ENCODE data around the gene BTBD10.

The BTBD10 gene

DNA sequence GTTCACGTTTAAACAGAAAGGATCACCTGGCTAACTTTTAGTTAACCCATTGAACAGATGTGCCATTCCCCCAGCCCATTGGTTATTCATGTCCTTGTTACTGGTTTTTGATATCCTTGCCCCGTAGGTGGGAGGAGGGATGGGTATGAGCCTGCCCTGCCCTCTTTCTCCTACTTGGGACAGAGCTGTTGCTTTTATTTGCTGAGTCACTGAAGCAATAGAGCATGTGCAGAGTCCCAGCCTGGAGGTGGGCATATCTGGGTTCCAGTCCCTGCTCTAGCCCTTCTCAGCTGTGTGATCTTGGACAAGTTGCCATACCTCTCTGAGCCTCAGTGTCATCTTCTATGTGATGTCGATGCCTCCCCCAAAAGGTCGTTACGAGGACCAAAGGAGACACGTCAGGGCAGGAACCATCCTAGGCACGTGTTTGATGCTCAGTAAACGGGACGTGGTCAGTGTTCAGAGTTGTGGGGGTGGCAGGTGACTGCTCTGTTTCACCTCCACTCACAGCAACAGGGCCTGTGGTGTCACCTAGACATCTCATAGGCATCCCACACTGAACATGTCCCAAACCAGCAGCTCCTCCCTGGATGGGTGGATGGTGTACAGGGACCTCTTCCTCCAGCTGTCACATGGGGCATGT, 124.5 kb downstream of the BTBD10 start:
- DNase-seq (ENCODE audit: low read depth) = no peak

DNA sequence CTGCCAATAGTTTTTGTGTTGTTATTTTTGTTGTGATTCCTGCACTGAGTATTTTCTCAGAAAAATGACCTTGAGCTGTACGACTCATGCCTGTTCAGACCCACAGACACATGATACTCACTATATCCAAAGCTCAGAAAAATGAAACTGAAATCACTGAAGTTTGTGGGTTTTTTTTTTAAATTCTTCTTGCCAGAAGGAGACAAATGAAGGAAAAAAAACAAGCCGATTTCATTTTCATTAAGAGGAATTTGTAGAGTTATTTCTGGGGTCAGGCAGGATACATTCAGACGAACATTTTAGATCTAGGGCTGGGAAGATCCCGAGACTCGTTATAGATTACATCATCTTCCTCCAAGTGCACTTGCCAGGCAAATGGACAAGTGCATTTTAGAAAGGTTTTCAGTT, 125.0 kb downstream of the BTBD10 start:
- no peak for DNase-seq (ENCODE audit: low read depth)
